ENCODE measurements around the gene ENDOG.
A peak's percentile ranks its signal among the peaks of the same experiment; 100 is the strongest.
"Not testable (repeated sequence)": the region's sequence is repeated elsewhere in the genome, so short reads cannot be mapped to it uniquely, and the experiment has no call there.

ENDOG gene

DNA sequence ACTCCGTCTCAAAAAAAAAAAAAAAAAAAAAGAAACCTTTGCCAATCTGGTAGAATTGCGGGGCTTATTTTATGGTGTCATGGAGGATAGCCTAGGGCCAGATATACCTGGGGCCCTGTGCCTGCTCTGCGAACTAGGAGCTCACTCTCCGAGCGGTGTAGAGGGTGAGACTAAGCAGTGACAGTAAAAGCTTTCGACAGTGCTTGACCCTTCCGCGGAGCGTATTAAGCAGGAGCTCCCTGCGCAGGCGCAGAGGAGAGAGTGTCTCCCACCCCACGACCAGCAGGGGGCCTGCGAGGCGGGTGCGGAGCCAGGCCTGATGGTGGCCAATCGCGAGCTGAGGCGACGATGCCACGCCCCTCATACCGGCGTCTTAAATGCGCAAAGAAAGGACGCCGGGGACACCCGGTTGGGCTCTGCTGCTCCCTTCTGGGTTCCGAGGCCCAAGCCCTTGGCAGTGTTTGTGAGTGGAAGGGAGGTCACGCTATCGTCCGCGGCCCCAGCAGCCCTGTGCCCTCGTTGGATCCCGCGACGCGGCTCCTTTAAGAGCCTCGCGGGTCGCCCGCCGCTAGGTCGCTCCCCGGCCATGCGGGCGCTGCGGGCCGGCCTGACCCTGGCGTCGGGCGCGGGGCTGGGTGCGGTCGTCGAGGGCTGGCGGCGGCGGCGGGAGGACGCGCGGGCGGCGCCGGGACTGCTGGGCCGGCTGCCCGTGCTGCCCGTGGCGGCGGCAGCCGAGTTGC lies at the start of gene ENDOG:
Gene ENDOG, plus strand, starts transcription at position 402 of the 740 bp plus-strand sequence. Its CDS starts 185 bp downstream, at position 587.
- DNase-seq: peak; percentile 98

GRCh38 chr9:128768606-128769005 lies 49.7 kb upstream of the ENDOG start:
- no peak for DNase-seq

- no peak for DNase-seq
Measured at GRCh38 chr9:128770286-128771030, 47.8 kb upstream of the ENDOG start.

DNA sequence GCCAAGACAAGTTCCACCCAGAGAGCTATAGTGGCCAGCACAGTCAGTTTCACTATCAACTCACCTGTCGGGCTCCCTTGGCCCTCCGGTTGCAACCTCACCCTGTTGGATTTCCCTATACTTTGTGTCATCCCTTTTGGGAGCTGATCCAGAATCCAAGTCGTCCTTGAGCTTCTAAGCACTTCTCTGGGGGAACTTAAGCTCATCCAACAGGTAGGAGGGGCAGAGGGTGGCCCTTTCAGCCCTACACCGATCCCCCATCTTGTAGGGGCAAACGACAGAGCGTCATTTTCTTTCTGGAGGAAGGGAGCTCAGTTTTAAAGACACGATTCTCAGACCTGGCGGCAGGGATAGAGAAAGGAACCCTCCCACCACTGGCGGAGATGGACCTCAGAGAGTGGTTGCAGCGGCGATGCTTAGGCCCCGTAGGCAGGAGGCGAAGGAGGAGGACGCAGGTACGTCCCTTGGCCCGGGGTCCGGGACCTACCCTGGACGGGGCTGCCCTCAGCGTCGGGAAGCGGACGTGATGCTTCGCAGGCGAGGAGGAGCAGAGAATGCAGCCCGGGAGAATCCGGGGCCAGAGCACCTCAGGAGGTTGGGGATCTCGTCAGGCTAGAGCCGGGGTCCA lies 47.1 kb upstream of the ENDOG start:
- no peak for DNase-seq

DNA sequence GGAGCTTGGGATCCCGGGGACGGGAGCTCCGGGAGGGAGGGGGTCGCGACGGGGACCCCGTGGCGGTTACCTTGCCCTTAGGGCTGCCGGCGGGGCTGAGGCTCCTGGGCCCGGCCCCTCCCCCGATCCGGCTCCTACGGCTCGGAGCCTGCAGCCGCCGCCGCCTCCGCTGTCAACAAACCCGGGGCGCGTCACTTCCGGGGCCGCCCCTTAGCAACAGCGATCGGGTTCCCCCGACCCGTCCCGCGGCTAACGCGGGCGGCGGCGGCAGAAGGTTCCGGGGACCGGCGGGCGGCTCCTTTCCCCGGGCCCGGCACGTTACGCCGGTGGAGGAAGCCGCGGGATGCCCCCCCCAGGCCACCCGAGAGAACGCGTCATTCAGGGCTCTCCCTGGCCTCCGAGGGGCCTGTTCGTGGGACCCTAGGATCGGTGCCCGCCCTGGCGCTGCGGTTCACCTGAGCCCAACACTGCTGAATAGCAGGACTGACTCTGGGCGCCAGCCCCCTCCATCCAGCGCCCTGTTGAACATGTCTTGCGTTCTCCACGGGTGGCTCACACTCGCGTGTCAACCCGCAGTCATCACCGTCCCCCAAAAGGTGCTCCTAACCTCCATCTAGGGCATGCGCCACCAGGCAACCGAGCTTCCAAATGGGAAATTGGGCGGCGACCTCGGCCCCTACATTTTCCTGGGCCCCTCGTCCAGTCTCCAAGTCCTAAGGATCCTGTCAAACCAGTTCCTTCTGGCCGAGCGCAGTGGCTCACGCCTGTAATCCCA lies 46.4 kb upstream of the ENDOG start, which contains the start of gene ZER1:
Gene ZER1, minus strand, starts transcription at position 183 of the 775 bp plus-strand sequence. CDS start 16,362 bp downstream, outside the sequence.
- peak; percentile 87 for DNase-seq

GRCh38 chr9:128773049-128773448 lies 45.3 kb upstream of the ENDOG start:
- no peak for DNase-seq

GRCh38 chr9:128774804-128775203 lies 43.5 kb upstream of the ENDOG start:
- DNase-seq: no peak

DNA sequence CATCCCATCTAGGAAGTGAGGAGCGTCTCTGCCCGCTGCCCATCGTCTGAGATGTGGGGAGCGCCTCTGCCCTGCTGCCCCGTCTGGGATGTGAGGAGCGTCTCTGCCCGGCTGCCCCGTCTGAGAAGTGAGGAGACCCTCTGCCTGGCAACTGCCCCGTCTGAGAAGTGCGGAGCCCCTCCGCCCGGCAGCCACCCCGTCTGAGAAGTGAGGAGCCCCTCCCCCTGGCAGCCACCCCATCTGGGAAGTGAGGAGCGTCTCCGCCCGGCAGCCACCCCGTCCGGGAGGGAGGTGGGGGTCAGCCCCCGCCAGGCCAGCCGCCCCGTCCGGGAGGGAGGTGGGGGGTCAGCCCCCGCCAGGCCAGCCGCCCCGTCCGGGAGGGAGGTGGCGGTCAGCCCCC lies 38.2 kb upstream of the ENDOG start:
- not testable (repeated sequence) for DNase-seq

DNA sequence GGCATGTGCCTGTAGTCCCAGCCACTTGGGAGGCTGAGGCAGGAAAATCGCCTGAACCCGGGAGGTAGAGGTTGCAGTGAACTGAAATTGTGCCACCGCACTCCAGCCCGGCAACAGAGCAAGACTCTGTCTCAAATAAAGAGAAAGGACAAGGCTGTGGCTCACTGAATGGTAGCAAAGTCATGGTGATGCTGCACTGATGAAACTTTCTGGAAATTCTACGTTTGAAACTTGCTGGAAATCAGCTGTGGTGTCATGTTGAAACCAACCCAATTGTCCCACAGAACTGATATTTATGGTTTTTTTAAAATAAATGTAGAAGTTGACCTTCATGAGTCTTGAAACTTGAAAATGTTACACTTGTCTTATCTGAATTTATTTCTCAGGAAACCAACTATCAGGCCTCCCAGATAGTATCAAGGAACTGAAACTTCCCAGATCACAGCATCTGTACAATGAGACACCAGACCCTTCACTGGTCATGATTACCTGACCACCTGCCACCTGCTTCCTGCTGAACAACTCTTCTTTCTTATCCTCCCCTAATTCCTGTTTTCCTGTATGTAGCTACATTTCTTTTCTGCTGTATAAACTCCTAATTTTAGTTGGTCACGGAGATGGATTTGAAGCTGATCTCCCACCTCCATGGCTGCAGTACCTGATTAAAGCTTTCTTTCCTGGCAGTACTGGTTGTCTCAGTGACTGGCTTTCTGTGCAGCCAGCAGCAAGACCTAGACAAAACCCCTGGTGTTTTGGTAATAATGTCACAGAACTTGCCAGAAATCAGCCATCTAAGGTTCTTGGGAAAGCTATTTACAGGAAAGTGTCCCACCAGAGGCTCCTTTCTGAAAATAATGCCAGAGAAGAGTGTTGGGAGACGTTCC lies 36.9 kb upstream of the ENDOG start:
- no peak for DNase-seq

DNA sequence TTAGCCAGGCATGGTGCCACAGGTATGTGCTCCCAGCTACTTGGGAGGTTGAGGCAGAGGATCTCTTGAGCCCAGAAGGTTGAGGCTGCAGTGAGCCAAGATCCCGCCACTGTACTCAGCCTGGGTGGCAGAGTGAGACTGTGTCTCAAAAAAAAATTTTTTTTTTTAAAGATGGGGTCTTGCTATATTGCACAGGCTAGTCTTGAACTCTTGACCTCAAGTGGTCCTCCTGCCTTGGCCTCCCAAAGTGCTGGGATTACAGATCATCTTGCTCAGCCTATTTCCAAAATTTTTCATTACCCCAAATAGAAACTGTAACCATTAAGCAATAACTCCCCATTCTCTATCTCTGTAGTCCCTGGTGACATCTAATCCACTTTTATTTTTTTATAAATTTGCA lies 35.6 kb upstream of the ENDOG start:
- DNase-seq: no peak

GRCh38 chr9:128785427-128785826 lies 32.9 kb upstream of the ENDOG start:
- DNase-seq: no peak

DNA sequence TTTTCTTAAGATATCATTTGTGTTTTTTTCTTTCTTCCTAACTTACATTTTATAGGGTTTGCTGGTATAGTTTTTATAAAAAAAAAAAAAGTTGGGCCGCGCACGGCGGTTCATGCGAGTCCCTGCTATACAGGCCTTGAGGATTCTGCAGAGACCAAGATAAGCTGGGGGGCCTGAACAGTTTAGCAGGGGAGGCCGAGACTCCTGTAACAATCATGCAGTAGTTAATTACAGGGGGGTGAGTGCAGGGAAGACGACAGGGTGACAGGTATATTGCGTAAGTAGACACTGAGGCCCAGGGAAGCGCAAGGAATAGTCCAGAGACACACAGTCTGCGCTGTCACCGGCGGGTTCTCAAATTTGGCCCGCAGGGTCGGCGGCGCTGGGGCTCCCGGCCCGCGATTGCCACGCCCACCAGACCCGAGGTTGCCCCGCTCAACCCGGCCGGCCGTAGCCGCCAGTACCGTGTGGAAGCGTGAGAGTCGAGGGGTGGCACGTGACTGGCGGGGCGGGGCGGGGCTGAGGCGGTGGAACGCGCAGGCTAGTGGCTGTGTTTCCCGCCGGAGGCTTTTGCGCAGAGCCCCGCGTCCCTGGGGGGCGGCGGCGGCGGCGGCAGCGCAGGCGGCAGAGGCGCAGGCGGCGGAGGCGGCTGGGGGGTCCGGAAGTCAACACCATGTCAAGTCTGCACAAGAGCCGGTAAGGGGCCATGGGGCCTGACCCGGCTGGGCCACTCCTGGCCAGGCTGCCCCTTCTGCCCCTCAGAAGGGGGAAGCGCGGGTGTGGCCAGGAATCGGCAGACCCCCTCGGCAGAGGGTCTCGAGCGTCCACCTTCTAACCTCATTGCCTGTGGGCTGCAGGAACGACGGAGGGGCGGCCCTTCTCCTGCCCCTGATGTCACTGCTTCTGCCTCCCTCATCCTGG lies 31.4 kb upstream of the ENDOG start, which contains the start of gene TBC1D13:
Gene TBC1D13, plus strand, starts transcription at position 573 of the 921 bp plus-strand sequence. Its CDS starts 101 bp downstream, at position 674.
- peak; percentile 81 for DNase-seq

DNA sequence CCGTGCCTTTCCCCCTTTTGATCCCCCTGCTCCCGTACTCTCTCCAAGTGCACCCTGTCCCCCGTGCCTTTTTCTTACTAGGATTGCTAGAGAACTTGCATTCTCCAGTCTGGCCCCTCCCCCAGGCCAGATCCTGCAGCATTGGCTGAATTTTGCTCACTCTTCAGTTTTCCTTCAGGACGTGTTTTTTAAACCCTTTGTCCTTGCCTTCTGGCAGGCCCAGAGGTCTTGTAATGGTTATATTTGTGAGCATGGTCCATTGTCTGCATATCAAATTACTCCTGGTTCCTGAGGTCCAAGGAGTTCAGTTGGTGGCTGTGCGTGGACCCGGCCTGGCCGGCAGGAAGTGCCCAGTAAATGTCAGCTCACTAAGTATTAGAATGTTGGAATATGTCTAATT lies 30.6 kb upstream of the ENDOG start:
- no peak for DNase-seq

- no peak for DNase-seq
Measured at GRCh38 chr9:128788445-128788844, 29.9 kb upstream of the ENDOG start.

GRCh38 chr9:128790536-128790935 lies 27.8 kb upstream of the ENDOG start:
- no peak for DNase-seq

GRCh38 chr9:128792134-128792533 lies 26.2 kb upstream of the ENDOG start:
- no peak for DNase-seq

DNA sequence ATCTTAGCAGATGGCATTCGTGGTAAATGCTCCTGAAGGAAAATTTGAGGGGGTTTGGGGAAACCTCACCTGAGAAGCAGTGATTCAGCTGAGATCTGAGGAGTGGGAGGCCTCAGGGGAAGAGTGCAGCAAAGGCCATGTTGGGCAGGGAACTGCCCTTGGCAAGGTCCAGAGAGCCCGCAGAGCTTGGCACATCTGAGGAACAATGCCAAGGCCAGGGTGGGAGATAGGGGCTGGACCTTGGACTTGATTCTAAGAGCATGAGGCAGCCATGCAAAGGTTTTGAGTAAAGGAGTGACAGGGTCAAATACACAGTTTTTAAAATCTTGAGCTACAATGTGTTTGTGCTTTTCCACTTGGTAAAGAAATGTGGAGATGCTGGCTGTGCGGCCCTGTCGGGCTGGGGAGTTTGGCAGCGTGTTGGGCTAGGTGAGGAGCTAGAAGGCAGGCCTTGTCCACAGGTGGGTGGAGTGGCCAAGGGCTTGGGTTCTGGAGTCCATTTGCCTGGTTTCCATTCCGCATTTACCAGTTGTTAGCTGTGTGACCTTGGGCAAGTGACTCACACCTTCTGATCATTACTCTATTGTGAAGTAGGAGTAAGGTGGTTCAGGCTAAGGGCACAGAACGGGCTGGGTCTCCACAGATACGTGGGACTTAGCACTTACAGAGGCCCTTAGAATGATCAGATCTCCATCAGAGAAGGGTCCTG lies 25.2 kb upstream of the ENDOG start:
- DNase-seq: no peak

- not testable (repeated sequence) for DNase-seq
Measured at GRCh38 chr9:128794961-128795360, 23.3 kb upstream of the ENDOG start.

GRCh38 chr9:128798896-128799295 lies 19.4 kb upstream of the ENDOG start:
- no peak for DNase-seq

- DNase-seq: no peak
Measured at GRCh38 chr9:128800061-128800460, 18.2 kb upstream of the ENDOG start.
